Head of caudate nucleus (tissue), 42 donors: ENCODE results near the gene HOXC6.

Experiments
- DNase-seq, 42 donors: peaks; one replicate each; pipeline versions ENCODE4 v3.0.0 to v3.0.0-alpha.2; 2020 to 2021; ENCODE audit warnings: mixed read lengths in 7 of 42
- intact Hi-C: fragments of 100-400 bp; cut with DNase I; formaldehyde crosslinking; loops from one replicate; pipeline ENCODE4 v1.15.0; 2022

Gene HOXC6

DNA sequence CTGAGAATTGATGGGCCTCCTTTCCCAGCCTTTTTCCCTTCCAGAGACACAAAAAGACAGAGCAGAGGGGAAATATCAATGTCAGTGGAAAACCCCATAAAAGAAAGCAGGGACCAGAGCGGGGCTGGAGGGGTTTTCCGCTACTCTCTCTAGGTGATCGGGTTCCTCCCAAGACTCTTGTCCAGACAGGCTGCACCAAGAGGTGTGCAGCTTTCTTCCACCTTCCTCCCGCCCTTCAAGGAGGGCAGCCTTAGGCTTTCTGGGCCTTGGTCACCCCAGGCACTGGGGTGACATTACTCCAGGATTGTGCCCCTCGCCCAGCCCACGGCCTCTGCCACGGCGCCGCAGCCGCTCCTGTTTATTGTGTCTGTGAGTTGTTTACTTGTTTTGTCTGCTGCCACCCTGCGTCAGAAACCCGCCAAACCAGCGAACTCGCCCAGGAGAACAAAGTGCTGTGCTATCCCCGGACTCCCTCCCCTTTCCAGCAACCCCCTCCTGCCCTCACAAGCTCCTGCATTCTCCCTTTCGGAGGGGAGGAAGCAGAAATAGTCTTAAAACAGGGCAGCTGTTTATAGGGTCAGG, 6.7 kb upstream of the HOXC6 start:
- intact Hi-C loops, result no loop called here
- no peak for DNase-seq

GRCh38 chr12:54022960-54023884, 5.0 kb upstream of the HOXC6 start:
- DNase-seq, result no peak
- intact Hi-C loops, result no loop called here

DNA sequence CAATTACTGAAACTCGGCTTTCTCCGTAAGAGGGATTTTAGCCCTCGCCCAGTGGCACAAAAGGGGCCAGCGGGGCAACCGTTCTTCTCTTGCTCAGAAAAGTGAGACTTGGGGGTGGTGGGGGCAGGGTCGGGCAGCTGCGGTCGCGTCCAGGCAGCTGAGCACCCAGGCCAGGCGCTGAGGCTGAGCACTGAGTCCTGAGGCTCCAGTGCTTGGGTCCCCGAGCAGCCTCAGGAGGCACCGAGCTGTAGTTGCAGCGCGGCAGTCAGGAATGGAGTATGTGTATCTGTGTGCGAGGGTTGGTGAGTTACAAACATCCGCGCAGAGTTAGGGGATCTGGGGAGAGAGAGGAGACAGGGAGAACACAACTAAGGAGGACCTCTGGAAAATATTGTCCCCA, 4.1 kb upstream of the HOXC6 start:
- intact Hi-C loops, result no loop called here
- no peak for DNase-seq

GRCh38 chr12:54024581-54025305, 3.5 kb upstream of the HOXC6 start:
- intact Hi-C loops, result no loop called here
- DNase-seq, result no peak

GRCh38 chr12:54025499-54026405, 2.5 kb upstream of the HOXC6 start:
- intact Hi-C loops, result no loop called here

GRCh38 chr12:54026640-54027441, 1.4 kb upstream of the HOXC6 start:
- DNase-seq, result no peak
- intact Hi-C loops, result no loop called here

More at GRCh38 chr12:54025499-54026405, 2.5 kb upstream of the HOXC6 start:
- DNase-seq, result no peak

DNA sequence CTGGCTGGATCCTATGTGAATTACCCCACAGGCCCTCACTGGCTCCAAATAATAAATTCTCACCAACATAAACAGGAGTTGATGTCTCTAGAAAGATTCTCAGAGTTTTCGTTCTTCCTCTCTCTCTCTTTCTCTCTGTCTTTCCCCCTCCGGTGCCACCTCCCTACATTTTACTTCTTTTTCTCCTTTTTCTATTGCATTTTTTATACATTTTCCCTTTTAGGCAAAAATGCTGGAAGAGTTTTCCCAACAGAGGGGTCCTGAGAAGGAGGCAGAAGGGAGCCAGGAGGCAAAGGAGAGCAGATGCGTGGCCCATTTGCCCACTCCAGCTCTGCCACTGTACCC, 826 bp upstream of the HOXC6 start:
- DNase-seq, result no peak
- intact Hi-C loops, result no loop called here

GRCh38 chr12:54029529-54030441, 1.5 kb downstream of the HOXC6 start:
- DNase-seq, result no peak
- intact Hi-C loops, result no loop called here

DNA sequence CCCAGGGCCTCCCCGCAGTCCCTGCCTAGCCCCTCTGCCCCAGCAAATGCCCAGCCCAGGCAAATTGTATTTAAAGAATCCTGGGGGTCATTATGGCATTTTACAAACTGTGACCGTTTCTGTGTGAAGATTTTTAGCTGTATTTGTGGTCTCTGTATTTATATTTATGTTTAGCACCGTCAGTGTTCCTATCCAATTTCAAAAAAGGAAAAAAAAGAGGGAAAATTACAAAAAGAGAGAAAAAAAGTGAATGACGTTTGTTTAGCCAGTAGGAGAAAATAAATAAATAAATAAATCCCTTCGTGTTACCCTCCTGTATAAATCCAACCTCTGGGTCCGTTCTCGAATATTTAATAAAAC, 2.2 kb downstream of the HOXC6 start:
- no peak for DNase-seq
- intact Hi-C loops, result no loop called here

DNA sequence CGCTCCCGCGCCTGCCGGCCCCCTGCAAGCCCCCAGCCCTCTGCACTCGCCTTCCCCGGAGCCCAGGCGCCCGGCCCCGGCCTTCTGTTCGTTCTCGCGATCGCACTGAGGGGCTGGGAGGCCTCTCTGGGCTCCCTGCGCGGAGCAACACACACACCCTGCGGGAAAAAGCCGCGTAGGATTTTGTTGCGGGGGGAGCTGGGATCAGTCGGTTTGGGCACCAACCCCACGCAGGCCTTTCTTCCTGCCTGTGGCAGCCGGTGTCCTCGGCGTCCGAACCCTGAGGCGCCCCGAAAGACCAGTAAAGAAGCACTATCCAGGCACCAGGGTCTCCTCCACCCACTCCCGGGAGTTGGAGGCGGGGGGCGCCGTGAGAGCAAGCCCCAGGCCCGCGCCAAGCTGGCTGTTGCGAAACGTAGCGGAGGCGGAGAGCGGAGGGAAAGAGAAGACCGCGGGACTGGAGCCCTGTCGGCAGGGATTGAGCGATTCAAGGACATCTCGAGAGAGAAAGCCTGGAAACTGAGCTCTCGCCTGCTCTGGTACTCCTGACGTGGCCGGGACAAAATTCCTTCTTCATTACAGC, 2.7 kb downstream of the HOXC6 start:
- no peak for DNase-seq

DNA sequence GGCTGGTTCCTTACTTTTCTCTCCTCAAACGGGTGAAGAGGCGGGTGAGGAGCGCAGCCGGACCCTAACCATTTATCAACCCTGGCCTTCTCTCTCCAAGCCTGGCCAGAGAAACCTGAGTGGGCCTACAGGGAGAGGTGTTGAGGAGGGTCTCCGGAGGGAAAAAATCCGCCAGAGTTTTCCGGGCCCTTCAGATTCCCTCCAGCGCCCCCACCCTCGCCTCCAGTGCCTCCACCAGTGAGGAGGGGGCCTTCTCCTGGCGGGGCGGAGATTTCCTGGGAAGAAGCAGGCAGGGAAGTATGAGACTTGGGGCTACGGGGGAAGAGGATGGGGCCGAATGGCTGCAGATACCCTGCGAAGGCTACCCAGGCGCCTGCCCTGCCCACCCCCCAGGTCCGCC, 3.2 kb downstream of the HOXC6 start:
- intact Hi-C loops, result no loop called here
- DNase-seq, result no peak

More for the DNA sequence above, 2.7 kb downstream of the HOXC6 start:
- intact Hi-C loops, result no loop called here

DNA sequence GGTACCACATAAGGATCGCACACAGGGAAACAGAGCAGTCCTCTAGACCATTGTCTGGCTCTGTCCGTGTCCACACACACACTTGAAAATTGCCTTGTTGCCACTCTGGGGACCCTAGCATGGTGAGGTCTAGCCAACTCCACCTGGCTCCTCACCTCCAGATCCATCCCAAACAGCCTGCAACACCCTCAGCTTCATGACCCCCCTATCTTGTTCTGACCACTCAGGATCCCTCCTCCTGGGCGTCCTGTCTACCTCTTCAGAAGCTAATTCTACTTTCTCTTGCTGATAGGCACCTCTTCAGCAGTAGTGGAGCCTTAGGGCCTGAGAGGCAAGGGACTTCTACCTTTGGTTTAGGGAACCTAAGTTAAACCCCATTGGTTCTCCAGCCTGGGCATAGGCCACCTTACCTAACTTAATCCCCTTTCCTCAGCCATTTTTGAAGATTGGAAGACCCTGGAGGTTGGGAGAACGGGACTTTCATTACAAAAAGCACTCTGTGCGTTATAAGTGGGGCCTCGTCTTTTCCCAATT, 3.9 kb downstream of the HOXC6 start:
- intact Hi-C loops, result no loop called here

GRCh38 chr12:54032627-54033100, 4.4 kb downstream of the HOXC6 start, which contains the start of gene HOXC5:
HOXC5 (plus strand) TSS chr12:54033050; CDS start chr12:54033123, 73 bp downstream.
- DNase-seq, result peak in 38 of 42 donors; percentile 8 to 77 (median 48)

More for the DNA sequence above, 3.9 kb downstream of the HOXC6 start:
- DNase-seq, result no peak

GRCh38 chr12:54033106-54033979, 5.1 kb downstream of the HOXC6 start:
- DNase-seq, result no peak

More at GRCh38 chr12:54032627-54033100, 4.4 kb downstream of the HOXC6 start, which contains the start of gene HOXC5:
- intact Hi-C loops, result no loop called here

More at GRCh38 chr12:54033106-54033979, 5.1 kb downstream of the HOXC6 start:
- intact Hi-C loops, result no loop called here
